Keratinocyte (primary cell): ENCODE data around the gene HCN2. TPM values are rescaled to one million over a fixed set of nuclear protein-coding genes. Genes with fewer than 3 reads are reported as not detected.

Source experiments
- DNase-seq: peaks from one replicate; pipeline ENCODE4 v3.0.0-alpha.2; 2011; ENCODE audit warnings: low read depth, missing footprints, low spot score
- FAIRE-seq: peaks from 2 replicates; lab custom pipeline; 2011; peaks lifted over from hg19 to GRCh38; lab: Jason Lieb, UNC
- H2AFZ ChIP-seq: 2 replicates; pipeline ENCODE4 v1.6.0; 2012; ENCODE audit warnings: low read length, control low read depth, inconsistent platforms; ENCODE audit not compliant: control insufficient read depth
- H3K27ac ChIP-seq: 2 replicates; pipeline ENCODE4 v1.5.1; 2011; ENCODE audit warnings: low read length; ENCODE audit not compliant: control insufficient read depth, insufficient read depth
- H3K27me3 ChIP-seq: 3 replicates; pipeline ENCODE4 v1.6.0; 2011; ENCODE audit warnings: low read length; ENCODE audit not compliant: control insufficient read depth, insufficient read depth; ENCODE audit errors: extremely low read depth
- H3K36me3 ChIP-seq, 2 experiments: 2 replicates in 1 of 2; 3 replicates in 1 of 2; pipeline ENCODE4 v1.5.1; 2011; ENCODE audit warnings: low read length in 2 of 2, mild to moderate bottlenecking in 1 of 2; ENCODE audit not compliant: control insufficient read depth in 2 of 2, insufficient read depth in 2 of 2; ENCODE audit errors: extremely low read depth in 1 of 2
- H3K4me1 ChIP-seq: 3 replicates; pipeline ENCODE4 v1.5.1; 2011; ENCODE audit warnings: low read length; ENCODE audit not compliant: control insufficient read depth, insufficient read depth; ENCODE audit errors: extremely low read depth
- H3K4me2 ChIP-seq: 3 replicates; pipeline ENCODE4 v1.6.0; 2011; ENCODE audit warnings: low read depth, low read length; ENCODE audit not compliant: control insufficient read depth, insufficient read depth; ENCODE audit errors: extremely low read depth
- H3K4me3 ChIP-seq, 3 experiments: fragments of 200-600 bp in 1 of 3; sonication (generic) in 1 of 3; 2 replicates in 2 of 3; 3 replicates in 1 of 3; pipeline ENCODE4 v1.5.1; 2011 to 2016; ENCODE audit warnings: low read length in 3 of 3, mild to moderate bottlenecking in 3 of 3, control low read depth in 2 of 3, inconsistent platforms in 1 of 3, low read depth in 1 of 3, mixed read lengths in 1 of 3, mixed run types in 1 of 3, moderate library complexity in 1 of 3; ENCODE audit not compliant: control insufficient read depth in 2 of 3, insufficient read depth in 2 of 3; ENCODE audit errors: extremely low read depth in 1 of 3
- H3K79me2 ChIP-seq: 2 replicates; pipeline ENCODE4 v1.6.0; 2012; ENCODE audit warnings: low read length; ENCODE audit not compliant: control insufficient read depth, insufficient read depth
- H3K9ac ChIP-seq: 3 replicates; pipeline ENCODE4 v1.6.0; 2011; ENCODE audit warnings: low read length; ENCODE audit not compliant: control insufficient read depth, insufficient read depth; ENCODE audit errors: extremely low read depth
- H3K9me1 ChIP-seq: 3 replicates; pipeline ENCODE4 v1.6.0; 2011; ENCODE audit warnings: low read length; ENCODE audit not compliant: control insufficient read depth, insufficient read depth; ENCODE audit errors: extremely low read depth
- H3K9me3 ChIP-seq: 2 replicates; pipeline ENCODE4 v1.5.1; 2012; ENCODE audit warnings: low read depth, low read length; ENCODE audit not compliant: control insufficient read depth
- H4K20me1 ChIP-seq: 3 replicates; pipeline ENCODE4 v1.6.0; 2011; ENCODE audit warnings: low read length; ENCODE audit not compliant: control insufficient read depth, insufficient read depth; ENCODE audit errors: extremely low read depth
- CTCF ChIP-seq, 3 experiments: IDR thresholded peaks in 1 of 3; conservative IDR thresholded peaks in 1 of 3; optimal IDR thresholded peaks in 1 of 3; 2 replicates in 2 of 3; 3 replicates in 1 of 3; pipeline versions ENCODE3 to v1.5.1; 2011; ENCODE audit warnings: low read length in 3 of 3, mild to moderate bottlenecking in 3 of 3, moderate library complexity in 2 of 3, control low read depth in 1 of 3, inconsistent platforms in 1 of 3; ENCODE audit not compliant: insufficient read depth in 2 of 3; ENCODE audit errors: extremely low read depth in 1 of 3
- EZH2 ChIP-seq: IDR thresholded peaks from one replicate; pipeline ENCODE4 v1.6.1; 2012; ENCODE audit warnings: inconsistent platforms, mild to moderate bottlenecking, low read length, moderate library complexity
- dilution Hi-C: fragments of 300-500 bp; cut with MboI; formaldehyde crosslinking; loops from one replicate; pipeline ENCODE4 v1.7.0; 2020; ENCODE audit warnings: low sequenced_read_pairs; ENCODE audit not compliant: extremely low pct_ligation_motif_present
- polyA plus RNA-seq, 5 experiments: library from polyadenylated mRNA; depleted of rRNA in 3 of 5; stranded (reverse) in 3 of 5; stranded (forward) in 1 of 5; unstranded in 1 of 5; fragments of >200 nt; gene quantifications; 1 replicate in 1 of 5; 2 replicates in 3 of 5; 3 replicates in 1 of 5; pipeline versions ENCODE4 v1.2.1 to v1.2.3, GENCODE V29; 2011 to 2012; ENCODE audit warnings: missing spikeins in 2 of 5, low read depth in 1 of 5, low replicate concordance in 1 of 5

Gene HCN2
- polyA plus RNA-seq, 1 donor (not counting 4 experiments of a cell fraction or from before 2014, with no cell fraction given) = 0.13 TPM

GRCh38 chr19:615619-616018 lies 25.9 kb downstream of the HCN2 start:
- Histone ChIP-seq H2AFZ (no peak overlapping the region), H3K9me3 (no peaks in the 10 kb centered on the region), H3K4me1 (peaks cover 16% of the 10 kb centered on the region), H4K20me1 (peaks cover 8% of the 10 kb centered on the region), H3K27me3 (no peaks in the 10 kb centered on the region), H3K9me1 (no peaks in the 10 kb centered on the region), H3K4me2 (no peak overlapping the region), H3K9ac (no peak overlapping the region), H3K79me2 (no peaks in the 10 kb centered on the region), H3K27ac (no peak overlapping the region), H3K36me3 (peaks cover 6 to 15% of the 10 kb centered on the region in 2 experiments), H3K4me3 (no peak overlapping the region)
- DNase-seq = no peak
- dilution Hi-C loops = no loop called here
- no peak for TF ChIP-seq CTCF (optimal IDR thresholded peaks at IDR 0.05 in 1 of 3, IDR thresholded peaks at IDR 0.05 in 1 of 3, conservative IDR thresholded peaks at IDR 0.05 in 1 of 3; ENCODE audit: extremely low read depth in 1 of 3, insufficient read depth in 2 of 3, low read length in 3 of 3)
- peak; percentile 54 for TF ChIP-seq EZH2
- no peak for FAIRE-seq

DNA sequence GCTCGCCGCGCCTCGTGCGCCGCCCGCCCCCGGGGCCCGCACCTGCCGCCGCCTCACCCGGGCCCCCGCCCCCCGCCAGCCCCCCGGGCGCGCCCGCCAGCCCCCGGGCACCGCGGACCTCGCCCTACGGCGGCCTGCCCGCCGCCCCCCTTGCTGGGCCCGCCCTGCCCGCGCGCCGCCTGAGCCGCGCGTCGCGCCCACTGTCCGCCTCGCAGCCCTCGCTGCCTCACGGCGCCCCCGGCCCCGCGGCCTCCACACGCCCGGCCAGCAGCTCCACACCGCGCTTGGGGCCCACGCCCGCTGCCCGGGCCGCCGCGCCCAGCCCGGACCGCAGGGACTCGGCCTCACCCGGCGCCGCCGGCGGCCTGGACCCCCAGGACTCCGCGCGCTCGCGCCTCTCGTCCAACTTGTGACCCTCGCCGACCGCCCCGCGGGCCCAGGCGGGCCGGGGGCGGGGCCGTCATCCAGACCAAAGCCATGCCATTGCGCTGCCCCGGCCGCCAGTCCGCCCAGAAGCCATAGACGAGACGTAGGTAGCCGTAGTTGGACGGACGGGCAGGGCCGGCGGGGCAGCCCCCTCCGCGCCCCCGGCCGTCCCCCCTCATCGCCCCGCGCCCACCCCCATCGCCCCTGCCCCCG lies 26.5 kb downstream of the HCN2 start:
- dilution Hi-C loops = no loop called here

More for the DNA sequence above, 26.5 kb downstream of the HCN2 start:
- H3K27ac ChIP-seq = no peak overlapping the region
- H3K36me3 ChIP-seq = peaks cover 6 to 15% of the 10 kb centered on the region in 2 experiments
- no peaks in the 10 kb centered on the region for H3K79me2 ChIP-seq
- peaks cover 10% of the 10 kb centered on the region for H3K4me1 ChIP-seq
- no peaks in the 10 kb centered on the region for H3K9me3 ChIP-seq
- H2AFZ ChIP-seq = no peak overlapping the region
- H3K4me2 ChIP-seq = no peak overlapping the region
- peaks cover 8% of the 10 kb centered on the region for H4K20me1 ChIP-seq
- no peak overlapping the region for H3K9ac ChIP-seq
- TF ChIP-seq EZH2 (no peak), CTCF (optimal IDR thresholded peaks at IDR 0.05 in 1 of 3, IDR thresholded peaks at IDR 0.05 in 1 of 3, conservative IDR thresholded peaks at IDR 0.05 in 1 of 3; ENCODE audit: extremely low read depth in 1 of 3, insufficient read depth in 2 of 3, low read length in 3 of 3) (no peak)
- DNase-seq = no peak
- no peak for FAIRE-seq
- no peaks in the 10 kb centered on the region for H3K9me1 ChIP-seq
- no peaks in the 10 kb centered on the region for H3K27me3 ChIP-seq
- H3K4me3 ChIP-seq = no peak overlapping the region
